ENCODE measurements around the gene SLMAP. TPM values are rescaled to one million over a fixed set of nuclear protein-coding genes. Genes with fewer than 3 reads are reported as not detected.

SLMAP gene
- total and polyA plus RNA-seq, 2 of the 4 experiments (the other 2 are of a cell fraction): 15.5 to 26.5 TPM

GRCh38 chr3:57960174-57960505 is 204.0 kb downstream of the SLMAP start:
- H2AK9ac ChIP-seq (replicated peaks; ENCODE audit: low read depth, low read length, poor library complexity): no peak overlapping the region
- H2BK5ac ChIP-seq (ENCODE audit: low read depth, low read length, poor library complexity, severe bottlenecking): no peak overlapping the region
- dilution Hi-C loops (cut with HindIII; ENCODE audit: low sequenced_read_pairs, unreplicated experiment): no loop called here
- TF ChIP-seq SMC3 (IDR thresholded peaks at IDR 0.05; ENCODE audit: low read depth, low read length): no peak
- TF ChIP-seq, protein P1, sequence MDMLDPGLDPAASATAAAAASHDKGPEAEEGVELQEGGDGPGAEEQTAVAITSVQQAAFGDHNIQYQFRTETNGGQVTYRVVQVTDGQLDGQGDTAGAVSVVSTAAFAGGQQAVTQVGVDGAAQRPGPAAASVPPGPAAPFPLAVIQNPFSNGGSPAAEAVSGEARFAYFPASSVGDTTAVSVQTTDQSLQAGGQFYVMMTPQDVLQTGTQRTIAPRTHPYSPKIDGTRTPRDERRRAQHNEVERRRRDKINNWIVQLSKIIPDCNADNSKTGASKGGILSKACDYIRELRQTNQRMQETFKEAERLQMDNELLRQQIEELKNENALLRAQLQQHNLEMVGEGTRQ (IDR thresholded peaks at IDR 0.05; ENCODE audit: low read depth, low read length): peak; percentile 39; the same call in 1 of the 2 replicates
- TF ChIP-seq, protein P2, sequence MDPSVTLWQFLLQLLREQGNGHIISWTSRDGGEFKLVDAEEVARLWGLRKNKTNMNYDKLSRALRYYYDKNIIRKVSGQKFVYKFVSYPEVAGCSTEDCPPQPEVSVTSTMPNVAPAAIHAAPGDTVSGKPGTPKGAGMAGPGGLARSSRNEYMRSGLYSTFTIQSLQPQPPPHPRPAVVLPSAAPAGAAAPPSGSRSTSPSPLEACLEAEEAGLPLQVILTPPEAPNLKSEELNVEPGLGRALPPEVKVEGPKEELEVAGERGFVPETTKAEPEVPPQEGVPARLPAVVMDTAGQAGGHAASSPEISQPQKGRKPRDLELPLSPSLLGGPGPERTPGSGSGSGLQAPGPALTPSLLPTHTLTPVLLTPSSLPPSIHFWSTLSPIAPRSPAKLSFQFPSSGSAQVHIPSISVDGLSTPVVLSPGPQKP (IDR thresholded peaks at IDR 0.05; ENCODE audit: borderline replicate concordance, low read depth, low read length): no peak
- TF ChIP-seq MXI1 (IDR thresholded peaks at IDR 0.05; ENCODE audit: borderline replicate concordance, low read depth, low read length): no peak
- no peaks in the 10 kb centered on the region for H3K27me3 ChIP-seq (ENCODE audit: control insufficient read depth, insufficient read depth, low read length)
- H3K79me1 ChIP-seq (ENCODE audit: low read depth in 1 of 2, low read length in 2 of 2): 0 out of 4 replicates have a peak, but pooled peaks cover 0 to 2% of the 10 kb centered on the region in 2 experiments
- H4K20me1 ChIP-seq (ENCODE audit: insufficient read depth, low read length): no peaks in the 10 kb centered on the region
- H2BK120ac ChIP-seq (ENCODE audit: low read depth, low read length): peak overlapping the region; percentile 52
- H4K91ac ChIP-seq (ENCODE audit: insufficient read depth, low read depth, low read length): peak overlapping the region; percentile 45
- H3K18ac ChIP-seq (ENCODE audit: low read depth, low read length): no peak overlapping the region
- no peak for DNase-seq
- ChIA-PET POLR2A (ENCODE audit: unreplicated experiment) (no interaction called here), CTCF (no interaction called here)
- H2AFZ ChIP-seq (replicated peaks; ENCODE audit: low read length, poor library complexity): peak overlapping the region; percentile 24
- no peak overlapping the region for H3K9ac ChIP-seq (ENCODE audit: low read depth, low read length)
- H3K9me1 ChIP-seq (ENCODE audit: insufficient read depth, low read length): peaks cover 13% of the 10 kb centered on the region; the same call in 1 of the 2 replicates
- WGBS, 2 experiments (ENCODE audit: extremely low coverage in 2 of 2, insufficient read length in 1 of 2): no CpG with 5 or more reads among the region's 4 CpGs
- peak overlapping the region; percentile 16 for H2AK5ac ChIP-seq (ENCODE audit: low read depth, low read length)
- no peak overlapping the region for H3K4me3 ChIP-seq (ENCODE audit: insufficient read depth, low read depth, low read length)
- H4K8ac ChIP-seq (ENCODE audit: low read depth in 2 of 2, low read length in 2 of 2): peak overlapping the region; percentile 41 to 48; a peak in 3 of 4 replicates
- in situ Hi-C loops (cut with MboI; ENCODE audit: low sequenced_read_pairs): no loop called here
- H3K14ac ChIP-seq (replicated peaks; ENCODE audit: low read depth, low read length): no peak overlapping the region
- peaks cover 3% of the 10 kb centered on the region for H3K4me1 ChIP-seq (ENCODE audit: control insufficient read depth, insufficient read depth, low read length)
- H3K23ac ChIP-seq (ENCODE audit: low read depth, low read length): 0 out of 2 replicates have a peak overlapping the region, but pooled peaks have one; percentile 31
- no peak overlapping the region for H4K5ac ChIP-seq (ENCODE audit: low read depth, low read length)
- BruUV-seq (replicated peaks): no TSS peak
- H3K4ac ChIP-seq (ENCODE audit: low read depth, low read length): peak overlapping the region; percentile 74
- H3K56ac ChIP-seq (ENCODE audit: extremely low read depth, insufficient read depth, low read length): no peak overlapping the region
- H3K27ac ChIP-seq (ENCODE audit: insufficient read depth, low read length): no peak overlapping the region; the same call in 1 of the 2 replicates
- peak overlapping the region; percentile 55 for H2BK20ac ChIP-seq (ENCODE audit: low read depth, low read length)
- no peaks in the 10 kb centered on the region for H3K36me3 ChIP-seq (ENCODE audit: control insufficient read depth, insufficient read depth, low read length)
- H3K4me2 ChIP-seq (ENCODE audit: low read depth, low read length): no peak overlapping the region
- intact Hi-C loops (cut with micrococcal nuclease): loop anchor here (5.0 kb wide), 3 partner anchors 47 to 342 kb away; partner anchors contain the start of gene FLNB
- no peak overlapping the region; the same call in 2 of the 3 replicates for H2BK15ac ChIP-seq (ENCODE audit: low read depth, low read length)
- no peaks in the 10 kb centered on the region for H3K9me3 ChIP-seq (ENCODE audit: control insufficient read depth, insufficient read depth, low read length)
- ATAC-seq (ENCODE audit: low read depth): no peak
